GM18519 (cell line): Measurements from ENCODE around the gene ARFIP2.
A peak's percentile ranks its signal among the peaks of the same experiment; 100 is the strongest.
"Not testable (repeated sequence)": the region's sequence is repeated elsewhere in the genome, so short reads cannot be mapped to it uniquely, and the experiment has no call there.

Experiments
- ATAC-seq: cut with Tn5 transposase; IDR thresholded peaks from one replicate; pipeline ENCODE4 v1.9.1; 2021; ENCODE audit warnings: mild to moderate bottlenecking, moderate library complexity; ENCODE audit not compliant: unreplicated experiment, low FRiP score

ARFIP2 gene

GRCh38 chr11:6481012-6481923 is at the start of gene ARFIP2, which contains the start of gene TIMM10B:
Gene ARFIP2 (minus strand): TSS chr11:6481331. CDS start chr11:6480421, 910 bp downstream.
Gene TIMM10B (plus strand): TSS chr11:6481501. CDS start chr11:6481517, 16 bp downstream.
- peak; percentile 99 for ATAC-seq

GRCh38 chr11:6530848-6531247 is 49.7 kb upstream of the ARFIP2 start:
- ATAC-seq: no peak

GRCh38 chr11:6529266-6529665 is 48.1 kb upstream of the ARFIP2 start:
- no peak for ATAC-seq

- ATAC-seq: no peak
Measured at GRCh38 chr11:6526411-6527135, 45.4 kb upstream of the ARFIP2 start.

GRCh38 chr11:6523253-6523652 is 42.1 kb upstream of the ARFIP2 start:
- ATAC-seq: no peak

- ATAC-seq: not testable (repeated sequence)
Measured at GRCh38 chr11:6521946-6522345, 40.8 kb upstream of the ARFIP2 start.

GRCh38 chr11:6520265-6520664 is 39.1 kb upstream of the ARFIP2 start:
- no peak for ATAC-seq

DNA sequence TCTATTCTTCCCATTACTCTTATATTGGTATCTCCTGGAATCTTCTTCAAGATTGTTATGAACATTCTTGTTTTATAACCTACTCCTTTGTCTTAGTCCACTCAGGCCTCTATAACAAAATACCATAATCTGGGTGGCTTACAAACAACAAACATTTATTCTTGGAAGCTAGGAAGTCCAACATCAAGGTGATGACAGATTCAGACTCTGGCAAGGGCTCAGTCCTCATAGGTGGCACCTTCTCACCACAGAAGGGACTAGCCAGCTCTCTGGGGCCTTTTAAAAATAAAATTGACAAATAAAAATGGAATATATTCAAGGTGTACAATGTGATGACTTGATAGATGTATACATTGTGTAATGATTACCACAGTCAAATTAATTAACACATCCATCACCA is 35.7 kb upstream of the ARFIP2 start:
- no peak for ATAC-seq

GRCh38 chr11:6505577-6506240 is 24.6 kb upstream of the ARFIP2 start:
- no peak for ATAC-seq

DNA sequence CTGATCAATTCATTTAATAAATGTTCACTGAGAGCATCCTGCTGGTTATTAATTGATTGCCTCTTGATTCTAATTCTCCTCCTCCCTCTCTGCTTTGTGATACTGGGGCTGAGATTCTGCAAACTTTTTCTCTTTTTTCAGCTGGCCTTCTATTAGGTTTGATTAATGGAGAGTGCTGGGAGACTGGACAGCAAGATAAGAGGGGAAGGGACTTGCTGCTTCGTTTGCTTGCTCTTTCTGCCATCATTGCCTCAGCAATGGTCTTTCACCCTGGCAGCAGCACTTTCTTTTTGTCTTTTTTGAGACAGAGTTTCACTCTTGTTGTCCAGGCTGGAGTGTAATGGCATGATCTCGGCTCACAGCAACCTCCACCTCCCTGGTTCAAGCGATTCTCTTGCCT is 23.0 kb upstream of the ARFIP2 start:
- ATAC-seq: no peak

- ATAC-seq: no peak
Measured at GRCh38 chr11:6502382-6502781, 21.3 kb upstream of the ARFIP2 start.

DNA sequence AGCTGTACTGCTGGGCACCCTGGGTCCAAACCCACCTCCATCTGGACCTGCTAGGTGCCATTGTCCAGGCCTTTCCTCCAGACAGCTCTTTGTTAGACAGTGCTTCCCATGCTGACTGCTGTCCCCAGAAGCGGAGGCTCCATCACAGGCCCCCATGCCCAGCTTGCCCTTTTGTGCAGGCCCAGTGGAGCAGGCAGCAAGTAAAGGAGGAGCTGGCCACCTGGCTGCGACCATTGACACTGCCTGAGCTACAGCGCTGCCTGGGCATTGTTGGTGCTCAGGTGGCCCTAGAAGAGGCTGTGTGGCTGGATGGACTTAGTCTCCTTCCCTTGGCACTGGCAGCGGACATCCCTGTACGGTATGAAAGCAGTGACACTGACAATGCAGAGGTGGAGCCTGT is 17.4 kb upstream of the ARFIP2 start:
- ATAC-seq: no peak

GRCh38 chr11:6498121-6498520 is 17.0 kb upstream of the ARFIP2 start:
- no peak for ATAC-seq

GRCh38 chr11:6497069-6497839 is 16.1 kb upstream of the ARFIP2 start, which contains the start of gene DNHD1:
Gene DNHD1 (plus strand): TSS chr11:6497280. CDS start chr11:6498216, 936 bp downstream.
- no peak for ATAC-seq

- no peak for ATAC-seq
Measured at GRCh38 chr11:6489306-6489705, 8.2 kb upstream of the ARFIP2 start.

DNA sequence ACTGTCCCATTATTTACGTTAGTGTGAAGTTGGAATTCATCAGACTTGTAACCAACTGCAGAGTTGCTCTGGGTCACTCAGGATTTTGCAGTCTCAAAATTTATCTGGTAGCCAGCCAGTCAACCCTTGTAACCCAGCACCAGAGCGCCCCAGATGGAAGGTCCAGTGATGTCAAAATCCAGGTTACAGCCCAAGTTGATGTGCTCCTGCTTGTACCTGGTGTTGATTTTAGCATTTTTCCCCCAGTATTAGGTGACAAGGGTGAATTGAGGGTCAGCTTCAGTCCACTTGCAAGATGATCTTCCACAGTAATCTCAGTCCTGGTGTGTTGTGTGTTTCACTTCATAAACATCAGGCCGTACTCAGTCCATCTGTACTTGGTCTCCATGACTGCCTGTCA is 7.7 kb upstream of the ARFIP2 start:
- ATAC-seq: no peak

DNA sequence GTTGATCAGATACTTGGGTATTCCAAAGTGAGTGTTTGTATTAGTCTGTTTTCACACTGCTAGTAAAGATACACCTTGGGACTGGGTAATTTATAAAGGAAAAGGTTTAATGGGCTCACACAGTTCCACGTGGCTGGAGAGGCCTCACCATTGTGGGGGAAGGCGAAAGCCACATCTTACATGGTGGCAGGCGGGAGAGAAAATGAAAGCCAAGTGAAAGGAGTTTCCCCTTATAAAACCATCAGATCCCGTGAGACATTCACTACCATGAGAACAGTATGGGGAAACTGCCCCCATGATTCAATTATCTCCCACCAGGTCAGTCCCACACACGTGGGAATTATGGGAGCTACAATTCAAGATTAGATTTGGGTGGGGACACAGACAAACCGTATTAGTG is 7.2 kb upstream of the ARFIP2 start:
- no peak for ATAC-seq

DNA sequence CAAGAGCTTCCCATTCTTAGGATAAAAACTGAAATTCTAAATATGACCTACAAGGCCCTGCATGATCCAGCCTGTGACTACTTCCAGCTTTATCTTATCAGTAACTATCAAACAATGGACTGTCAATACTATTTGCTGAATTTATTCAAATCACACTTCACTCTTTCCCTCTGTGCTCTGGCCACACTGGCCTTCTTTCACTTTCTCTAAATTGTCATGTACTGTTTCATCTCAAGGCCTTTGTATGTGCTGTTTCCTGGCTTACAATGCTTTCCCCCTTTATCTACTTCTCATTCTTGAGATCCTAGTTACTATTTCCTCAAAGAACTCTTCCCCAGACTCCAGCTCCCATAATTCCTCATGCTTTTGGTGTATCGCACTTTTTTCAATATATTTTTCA is 5.8 kb upstream of the ARFIP2 start:
- ATAC-seq: no peak

DNA sequence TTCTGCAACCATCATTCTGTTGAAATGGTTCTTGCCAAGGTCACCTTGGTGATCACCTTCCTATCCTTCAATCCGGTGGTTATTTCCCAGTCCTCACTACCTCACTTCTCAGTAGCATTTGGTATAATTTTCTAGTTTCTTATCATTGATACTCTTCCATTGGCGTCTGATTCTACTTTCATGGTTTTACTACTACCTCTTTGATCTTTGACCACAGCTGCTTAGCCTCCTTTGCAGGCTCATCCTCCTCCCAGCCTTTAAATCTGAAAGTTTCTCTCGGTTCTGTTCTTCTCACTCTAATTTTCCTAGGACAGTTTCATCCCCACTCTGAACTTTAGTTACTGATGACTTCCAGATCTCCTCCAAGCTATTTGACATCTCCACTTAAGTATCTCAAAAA is 5.1 kb upstream of the ARFIP2 start:
- ATAC-seq: no peak

DNA sequence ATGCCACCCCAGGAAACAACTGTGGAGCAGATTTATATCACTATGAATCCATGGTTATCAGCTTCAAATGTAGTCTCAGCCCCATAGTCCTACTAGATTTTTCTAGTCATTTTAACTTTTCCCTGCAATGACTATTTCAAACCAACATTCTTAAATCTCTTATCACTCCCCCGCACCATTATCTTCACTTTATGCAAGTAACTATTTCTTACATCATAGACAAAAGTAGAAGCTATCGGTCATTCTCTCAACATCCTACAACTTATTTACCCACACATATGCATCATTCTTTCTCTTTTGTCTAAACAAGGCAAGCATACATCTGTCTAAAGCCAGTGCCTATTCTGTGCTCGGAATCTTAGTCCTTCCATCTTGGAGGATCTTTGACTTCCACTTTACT is 4.5 kb upstream of the ARFIP2 start:
- no peak for ATAC-seq
